Amniotic epithelial cell (primary cell): ENCODE data around the gene CTH.
"Not testable (repeated sequence)": the region's sequence is repeated elsewhere in the genome, so short reads cannot be mapped to it uniquely, and the experiment has no call there.

Experiments used
- DNase-seq: peaks from one replicate; pipeline ENCODE4 v3.0.0-alpha.2; 2010; ENCODE audit warnings: low read depth

Gene CTH

DNA sequence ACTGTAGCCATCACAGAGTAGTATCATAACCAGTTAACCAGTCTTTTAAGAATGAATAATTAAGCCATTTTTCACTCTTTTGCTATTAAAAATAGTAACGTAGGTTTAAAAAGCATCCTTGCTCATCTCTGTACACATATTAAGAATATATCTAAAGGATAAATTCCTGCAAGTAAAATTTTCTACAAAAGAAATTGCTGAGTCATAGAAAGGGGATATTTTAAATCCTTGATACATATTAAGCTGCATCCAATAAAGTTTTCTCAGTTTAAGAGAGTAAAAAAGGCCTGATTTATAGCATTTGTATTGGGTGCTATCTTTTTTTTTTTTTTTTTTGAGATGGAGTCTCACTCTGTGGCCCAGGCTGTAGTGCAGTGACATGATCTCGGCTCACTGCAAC is 1.9 kb upstream of the CTH start:
- DNase-seq: no peak

DNA sequence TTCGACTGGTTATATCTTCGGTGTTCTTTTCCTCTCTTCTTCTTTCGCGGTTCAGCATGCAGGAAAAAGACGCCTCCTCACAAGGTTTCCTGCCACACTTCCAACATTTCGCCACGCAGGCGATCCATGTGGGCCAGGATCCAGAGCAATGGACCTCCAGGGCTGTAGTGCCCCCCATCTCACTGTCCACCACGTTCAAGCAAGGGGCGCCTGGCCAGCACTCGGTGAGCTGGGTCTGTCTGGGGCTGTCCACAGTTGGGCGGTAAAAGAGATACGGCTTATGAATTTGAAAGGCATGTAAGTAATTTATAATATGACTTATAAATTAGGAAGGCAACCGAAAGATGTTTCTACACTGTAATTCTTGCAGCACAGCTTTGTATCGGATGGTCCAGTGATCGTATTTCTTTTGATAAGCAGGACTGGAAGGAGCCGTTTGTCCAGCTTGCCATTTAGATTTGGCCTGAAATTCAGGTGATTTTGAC is 334 bp downstream of the CTH start:
- peak; percentile 62 for DNase-seq

DNA sequence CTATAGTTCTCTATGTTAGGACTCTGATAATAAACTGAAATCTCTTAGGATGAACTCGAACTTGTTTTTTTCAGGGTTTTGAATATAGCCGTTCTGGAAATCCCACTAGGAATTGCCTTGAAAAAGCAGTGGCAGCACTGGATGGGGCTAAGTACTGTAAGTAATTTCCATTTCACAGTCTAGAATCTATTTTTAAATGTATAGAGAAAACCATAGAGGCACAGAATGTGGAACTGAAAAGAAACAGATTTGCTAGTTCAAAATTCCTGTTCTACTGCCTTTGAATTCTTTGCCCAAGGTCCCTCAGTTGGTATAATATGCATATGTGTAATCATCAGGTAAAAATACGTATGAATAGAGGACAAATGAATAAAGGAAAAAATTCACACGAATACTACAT is 4.8 kb downstream of the CTH start:
- DNase-seq: no peak

DNA sequence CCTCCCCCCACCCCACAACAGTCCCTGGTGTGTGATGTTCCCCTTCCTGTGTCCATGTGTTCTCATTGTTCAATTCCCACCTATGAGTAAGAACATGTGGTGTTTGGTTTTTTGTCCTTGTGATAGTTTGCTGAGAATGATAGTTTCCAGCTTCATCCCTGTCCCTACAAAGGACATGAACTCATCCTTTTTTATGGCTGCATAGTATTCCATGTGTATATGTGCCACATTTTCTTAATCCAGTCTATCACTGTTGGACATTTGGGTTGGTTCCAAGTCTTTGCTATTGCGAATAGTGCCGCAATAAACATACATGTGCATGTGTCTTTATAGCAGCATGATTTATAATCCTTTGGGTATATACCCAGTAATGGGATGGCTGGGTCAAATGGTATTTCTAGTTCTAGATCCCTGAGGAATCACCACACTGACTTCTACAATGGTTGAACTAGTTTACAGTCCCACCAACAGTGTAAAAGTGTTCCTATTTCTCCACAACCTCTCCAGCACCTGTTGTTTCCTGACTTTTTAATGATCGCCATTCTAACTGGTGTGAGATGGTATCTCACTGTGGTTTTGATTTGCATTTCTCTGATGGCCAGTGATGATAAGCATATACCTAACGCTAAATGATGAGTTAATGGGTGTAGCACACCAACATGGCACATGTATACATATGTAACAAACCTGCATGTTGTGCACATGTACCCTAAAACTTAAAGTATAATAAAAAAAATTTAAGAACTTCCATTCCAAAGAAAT is 8.1 kb downstream of the CTH start:
- DNase-seq: not testable (repeated sequence)

DNA sequence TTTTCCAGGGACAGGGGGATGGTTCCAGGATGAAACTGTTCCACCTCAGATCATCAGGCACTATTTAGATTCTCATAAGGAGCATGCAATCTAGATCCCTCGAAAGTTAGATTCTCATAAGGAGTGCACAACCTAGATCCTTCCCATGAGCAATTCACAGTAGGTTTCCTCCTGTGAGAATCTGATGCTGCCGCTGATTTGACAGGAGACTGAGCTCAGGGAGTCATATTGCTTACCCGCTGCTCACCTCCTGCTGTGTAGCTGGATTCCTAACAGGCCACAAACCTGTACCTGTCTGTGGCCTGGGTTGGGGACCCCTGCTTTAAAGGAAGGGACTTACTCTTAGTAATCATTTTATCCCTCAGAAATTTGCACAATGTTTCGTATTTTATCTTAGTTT is 9.3 kb downstream of the CTH start:
- DNase-seq: no peak

DNA sequence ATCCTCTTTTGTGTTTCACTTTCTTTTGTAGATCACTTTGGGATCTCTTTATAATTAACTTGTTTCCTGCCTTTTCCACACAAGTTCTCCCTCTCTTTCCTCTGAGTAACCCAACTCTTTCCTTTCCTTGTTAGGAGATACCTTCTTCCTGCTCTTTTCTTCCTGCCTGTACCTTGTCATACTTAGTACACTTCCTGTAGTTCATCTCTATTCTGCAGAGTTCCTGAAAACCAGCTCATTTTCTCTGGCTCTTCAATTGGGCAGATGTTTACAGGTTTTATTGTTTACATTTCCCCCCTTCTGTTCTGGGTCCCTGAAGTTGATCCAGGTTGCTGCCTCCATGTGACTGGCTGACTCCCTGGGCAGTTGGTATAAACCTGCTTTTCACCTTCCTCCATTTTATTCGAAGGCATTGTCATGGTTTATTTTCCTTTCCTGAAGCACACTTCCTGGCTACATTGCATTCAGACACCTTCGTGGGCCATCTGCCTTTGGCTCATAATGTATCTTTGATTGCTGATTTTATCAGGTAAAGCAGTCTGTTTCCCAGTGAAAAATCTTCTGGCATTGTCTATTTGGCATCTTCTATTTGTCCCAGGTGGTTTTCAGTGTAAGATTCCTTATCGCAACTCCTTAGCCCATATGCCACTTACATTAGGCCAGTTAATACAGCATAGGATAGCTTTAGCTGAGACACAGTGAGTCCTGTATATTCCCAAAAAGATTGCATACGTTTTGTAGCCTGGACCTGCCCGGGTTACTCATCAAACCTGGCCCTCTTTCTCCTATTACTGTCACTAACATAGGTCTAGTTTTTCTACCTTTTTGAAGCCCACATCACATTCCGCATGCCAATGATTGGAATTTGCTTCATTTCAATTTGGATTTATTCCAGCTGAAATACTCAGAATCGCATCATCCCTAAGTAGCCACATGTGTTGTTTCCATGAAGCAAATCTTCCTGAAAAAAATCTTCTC is 15.4 kb downstream of the CTH start:
- no peak for DNase-seq

DNA sequence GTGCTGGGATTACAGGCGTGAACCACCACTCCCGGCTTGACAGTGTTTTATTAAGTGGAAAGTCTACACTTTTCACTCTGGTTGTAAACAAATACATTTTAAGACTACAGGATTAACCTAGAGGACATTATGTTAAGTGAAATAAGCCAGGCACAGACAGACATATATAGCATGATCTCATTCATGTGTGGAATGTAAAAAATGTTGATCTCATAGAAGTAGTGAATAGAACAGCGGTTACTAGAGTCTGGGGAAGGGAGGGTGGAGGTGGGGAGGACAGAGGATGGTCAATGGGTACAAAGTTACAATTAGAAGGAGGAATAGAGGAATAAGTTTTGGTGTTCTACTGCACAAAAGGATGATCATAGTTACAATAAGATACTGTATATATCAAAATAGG is 16.9 kb downstream of the CTH start:
- peak; percentile 88 for DNase-seq

DNA sequence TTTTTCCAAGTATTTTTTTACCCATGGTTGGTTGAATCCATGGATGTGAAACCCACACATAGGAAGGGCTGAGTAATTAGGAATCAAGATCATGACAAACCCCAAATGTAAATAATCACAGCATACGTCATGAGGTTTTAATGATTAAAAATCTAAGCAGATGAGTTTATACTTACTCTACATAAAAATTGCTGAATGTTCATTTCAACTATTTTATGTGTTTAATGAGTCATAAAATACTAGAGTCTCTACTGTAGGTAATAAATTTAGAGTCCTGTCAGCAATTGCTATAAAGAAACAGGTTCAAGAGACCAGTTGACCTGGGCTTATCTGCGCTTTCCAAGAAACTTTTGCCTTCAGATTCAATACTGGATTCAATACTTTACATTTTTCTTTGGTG is 18.2 kb downstream of the CTH start:
- DNase-seq: peak; percentile 38

DNA sequence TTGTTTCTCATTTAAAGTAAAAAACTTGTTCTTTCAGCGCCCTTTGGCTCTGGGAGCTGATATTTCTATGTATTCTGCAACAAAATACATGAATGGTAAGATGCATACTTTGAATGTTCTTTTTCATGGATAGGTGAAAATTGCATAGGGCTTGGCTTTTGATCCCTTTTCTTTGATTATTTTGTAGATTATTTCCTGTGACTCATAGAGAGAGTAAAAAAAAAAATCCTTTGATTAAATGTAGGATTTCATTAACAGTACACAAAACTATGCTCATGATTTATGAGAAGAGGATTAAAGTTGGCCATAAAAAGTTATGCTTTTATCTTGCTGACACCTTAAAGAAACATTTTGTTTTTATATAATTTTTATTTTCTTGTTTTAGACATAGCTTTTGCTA is 18.7 kb downstream of the CTH start:
- no peak for DNase-seq

DNA sequence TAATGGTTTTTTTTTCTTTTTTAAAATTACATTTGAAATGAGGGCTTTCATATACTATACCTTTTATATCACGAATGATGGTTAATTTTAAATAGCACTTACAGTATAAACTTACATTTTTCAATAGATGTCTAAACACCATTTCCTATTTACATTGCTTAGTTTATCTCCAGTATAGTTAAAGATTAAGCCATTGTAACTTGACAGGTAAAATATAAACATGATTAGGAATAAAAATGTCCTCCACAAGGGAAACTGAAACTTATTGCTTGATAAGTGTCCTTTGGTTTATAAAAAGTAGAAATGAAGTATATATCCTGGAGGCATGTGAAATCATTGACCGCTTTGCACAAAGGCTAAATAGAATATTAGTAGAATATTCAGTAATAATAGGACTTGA is 20.2 kb downstream of the CTH start:
- DNase-seq: no peak

DNA sequence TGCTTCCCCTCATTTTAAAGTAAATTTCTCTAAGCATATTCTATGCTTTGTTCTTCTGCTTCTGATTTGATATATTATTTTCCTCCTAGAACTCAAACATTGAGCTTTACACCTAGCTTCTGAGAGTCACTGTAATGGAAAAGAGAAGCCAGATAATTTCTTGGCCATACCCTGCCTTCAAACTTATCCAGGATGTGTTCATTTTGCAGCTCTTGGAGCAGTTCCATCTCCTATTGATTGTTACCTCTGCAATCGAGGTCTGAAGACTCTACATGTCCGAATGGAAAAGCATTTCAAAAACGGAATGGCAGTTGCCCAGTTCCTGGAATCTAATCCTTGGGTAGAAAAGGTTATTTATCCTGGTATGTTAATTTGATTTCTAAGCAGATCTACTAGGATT is 20.8 kb downstream of the CTH start:
- DNase-seq: no peak

DNA sequence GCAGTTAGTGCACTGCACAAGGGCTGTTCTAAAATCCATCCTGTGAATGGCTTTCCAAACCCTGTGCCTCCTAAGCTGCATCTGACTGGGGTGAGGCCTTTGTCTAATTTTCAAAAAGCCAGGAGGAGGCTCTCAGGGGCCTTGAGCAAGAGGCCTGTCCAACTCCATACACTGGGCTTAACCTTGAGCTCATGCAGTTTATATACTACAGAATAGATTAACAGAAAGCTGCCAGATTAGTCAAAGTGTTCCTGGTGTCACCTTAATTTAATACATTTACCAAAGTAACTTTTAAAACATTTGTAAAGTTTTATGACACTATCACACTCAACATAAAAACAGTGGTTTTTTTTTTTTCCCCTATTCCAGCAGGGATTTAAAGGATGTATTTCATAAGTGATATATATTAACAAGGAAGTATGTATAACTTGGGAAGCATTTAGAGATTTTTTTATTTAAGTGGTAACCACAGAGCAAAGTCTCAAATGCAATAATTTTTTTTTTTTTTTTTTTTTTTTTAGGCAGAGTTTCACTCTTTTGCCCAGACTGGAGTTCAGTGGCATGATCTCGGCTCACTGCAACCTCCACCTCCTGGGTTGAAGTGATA is 23.3 kb downstream of the CTH start:
- no peak for DNase-seq

DNA sequence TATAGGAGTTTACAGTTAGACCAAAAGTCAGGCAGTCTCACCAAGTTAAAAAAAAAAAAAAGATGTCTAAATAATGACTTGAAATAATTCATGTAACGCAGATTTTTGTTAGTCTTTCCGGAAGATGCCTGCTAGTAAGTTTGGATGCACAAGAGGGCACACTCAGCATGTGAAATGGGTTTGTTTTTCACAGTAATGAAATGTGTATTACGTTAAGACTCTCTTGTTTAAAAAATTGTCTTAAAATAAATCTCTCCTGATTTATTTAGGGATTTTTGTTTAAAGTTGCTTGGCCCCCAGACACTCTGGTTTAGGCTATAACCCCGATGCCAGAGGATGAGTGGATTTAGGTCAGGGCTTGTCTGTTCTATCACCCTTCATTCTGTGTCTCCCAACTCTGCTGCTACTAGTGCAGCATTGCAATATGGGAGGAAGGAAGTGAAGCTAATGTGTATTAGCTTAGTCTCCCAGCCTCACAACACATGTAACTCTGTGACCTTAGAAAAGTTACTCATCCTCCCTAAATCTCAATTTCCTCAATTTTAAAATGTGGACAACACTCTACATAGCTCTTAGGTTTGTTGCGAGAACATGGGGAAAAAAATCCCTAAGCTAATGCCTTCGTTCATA is 25.7 kb downstream of the CTH start:
- DNase-seq: peak; percentile 42

DNA sequence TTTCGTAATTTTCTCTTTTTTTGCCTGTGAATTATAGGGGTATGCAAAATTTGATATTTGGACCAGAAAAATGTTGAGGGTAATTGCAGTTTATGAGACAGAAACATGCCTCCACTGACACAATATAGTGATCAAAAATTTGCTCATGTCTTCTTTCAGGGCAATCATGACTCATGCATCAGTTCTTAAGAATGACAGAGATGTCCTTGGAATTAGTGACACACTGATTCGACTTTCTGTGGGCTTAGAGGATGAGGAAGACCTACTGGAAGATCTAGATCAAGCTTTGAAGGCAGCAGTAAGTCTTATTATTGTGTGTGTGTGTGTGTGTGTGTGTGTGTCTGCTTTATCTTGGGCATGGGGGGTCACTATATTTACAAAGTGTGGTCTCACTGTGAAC is 27.5 kb downstream of the CTH start:
- peak; percentile 19 for DNase-seq

DNA sequence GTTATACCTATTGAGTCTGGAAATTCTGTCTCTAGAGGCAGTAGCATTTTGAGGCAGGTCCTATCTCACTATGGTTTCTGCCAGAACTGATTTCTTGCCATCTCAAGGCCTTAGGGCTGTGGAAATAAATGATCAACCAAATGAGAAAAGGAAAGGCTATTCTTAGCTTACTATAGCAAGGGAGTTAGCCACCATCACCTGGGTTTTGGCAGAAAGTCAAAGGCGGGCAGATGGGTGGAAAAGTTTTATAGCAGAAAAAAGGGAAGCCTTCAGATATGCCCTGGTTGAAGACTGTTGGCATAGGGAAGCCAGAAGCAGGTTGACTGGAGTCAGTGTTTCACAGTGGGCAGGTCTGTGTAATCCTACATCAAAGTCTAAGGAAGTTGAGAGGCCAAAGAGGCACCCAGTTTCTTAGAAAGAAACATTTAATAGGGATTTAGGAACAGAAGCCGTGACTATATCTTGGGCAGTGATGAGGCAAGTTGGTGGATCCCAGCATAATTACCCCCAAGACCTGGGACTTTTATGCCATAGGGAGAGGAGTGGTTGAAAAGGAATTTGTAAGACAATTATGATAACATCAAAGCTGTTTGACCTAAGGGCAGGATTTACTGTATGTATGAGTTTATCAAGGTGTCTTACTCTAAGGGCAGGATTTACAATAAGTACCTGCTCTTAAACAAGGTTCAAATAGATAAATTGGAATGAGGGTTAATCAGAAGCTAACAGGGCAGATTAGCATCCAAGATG is 29.7 kb downstream of the CTH start:
- no peak for DNase-seq

DNA sequence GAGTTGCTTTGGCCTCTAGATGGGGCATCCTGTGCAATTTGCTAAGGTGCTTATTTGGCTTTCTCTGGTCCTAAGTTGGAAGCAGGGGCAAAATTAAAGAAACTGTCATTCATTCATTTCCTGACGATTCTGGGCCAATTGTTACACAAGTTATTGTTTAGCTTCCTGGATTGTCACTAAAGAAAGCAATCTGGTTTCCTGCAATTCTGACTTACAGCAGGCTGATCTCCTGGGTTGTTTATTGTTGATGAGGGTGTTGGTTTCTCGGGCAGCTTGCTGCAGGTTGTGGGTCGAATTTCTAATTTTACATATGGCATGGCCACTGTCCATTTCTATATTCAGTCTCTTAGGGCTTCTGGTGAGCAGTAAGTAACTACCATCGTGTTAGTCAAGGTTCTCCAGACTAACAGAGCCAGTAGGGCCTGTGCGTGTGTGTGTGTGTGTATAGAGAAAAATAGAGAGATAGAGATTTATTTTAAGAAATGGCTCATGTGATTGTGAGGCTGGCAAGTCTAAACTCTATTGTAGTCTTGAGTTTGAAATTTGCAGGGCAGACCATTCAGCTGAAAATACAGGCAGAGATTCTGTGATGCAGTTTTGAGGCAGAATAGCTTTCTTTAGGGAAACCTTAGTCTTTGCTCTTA is 30.4 kb downstream of the CTH start:
- DNase-seq: no peak

DNA sequence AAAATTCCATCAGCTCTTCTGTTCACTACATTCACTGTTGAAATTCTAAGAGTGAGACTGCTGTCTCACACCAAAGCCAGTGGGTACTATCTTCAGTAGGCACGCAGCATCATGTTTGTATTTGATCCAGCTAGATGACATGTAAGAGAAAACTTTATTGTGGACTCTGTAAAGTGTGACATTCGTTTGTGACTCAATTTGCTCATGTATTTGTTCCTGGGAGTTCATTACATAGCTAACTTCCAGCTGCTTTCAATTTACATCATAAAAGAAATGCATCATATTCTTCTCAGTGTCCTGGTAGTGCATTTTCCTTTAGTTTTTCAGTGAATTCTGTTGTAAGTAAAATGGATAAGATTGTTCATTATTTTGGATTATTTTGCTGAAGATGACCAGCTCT is 31.4 kb downstream of the CTH start:
- no peak for DNase-seq

DNA sequence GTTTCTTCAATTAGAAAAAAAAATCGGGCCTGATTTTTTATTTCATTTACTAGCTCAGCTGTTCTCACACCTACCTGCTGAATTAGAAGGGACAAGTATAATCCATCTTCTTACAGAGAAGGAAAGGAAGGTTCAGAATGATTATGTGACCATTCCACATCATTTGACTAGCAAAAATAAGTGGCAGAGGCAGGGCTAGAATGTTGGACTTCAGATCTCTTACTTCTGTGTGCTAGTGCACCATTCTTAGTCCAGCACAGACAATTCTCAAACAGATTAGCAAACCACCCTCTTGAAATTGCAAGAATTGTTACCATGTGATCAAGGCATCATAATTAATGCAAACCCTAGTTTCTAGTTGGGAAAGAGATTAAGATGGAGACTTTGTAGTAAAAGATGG is 32.7 kb downstream of the CTH start:
- DNase-seq: no peak

DNA sequence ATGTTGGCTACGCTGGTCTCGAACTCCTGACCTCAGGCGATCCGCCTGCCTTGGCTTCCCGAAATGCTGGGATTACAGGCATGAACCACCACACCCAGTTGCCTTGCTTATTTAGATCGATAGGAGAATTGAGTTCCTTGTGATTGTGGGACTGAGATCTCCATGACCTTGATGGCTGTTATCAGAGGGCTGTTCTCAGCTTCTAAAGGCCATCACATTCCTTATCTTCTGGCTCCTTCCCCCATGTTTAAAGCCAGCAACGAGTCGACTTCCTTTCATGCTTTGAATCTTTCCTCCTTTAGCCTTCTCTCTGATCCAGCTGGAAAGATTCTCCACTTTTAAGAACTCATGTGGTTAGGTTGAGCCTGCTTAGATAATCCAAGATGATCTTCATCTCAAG is 38.0 kb downstream of the CTH start:
- DNase-seq: no peak

DNA sequence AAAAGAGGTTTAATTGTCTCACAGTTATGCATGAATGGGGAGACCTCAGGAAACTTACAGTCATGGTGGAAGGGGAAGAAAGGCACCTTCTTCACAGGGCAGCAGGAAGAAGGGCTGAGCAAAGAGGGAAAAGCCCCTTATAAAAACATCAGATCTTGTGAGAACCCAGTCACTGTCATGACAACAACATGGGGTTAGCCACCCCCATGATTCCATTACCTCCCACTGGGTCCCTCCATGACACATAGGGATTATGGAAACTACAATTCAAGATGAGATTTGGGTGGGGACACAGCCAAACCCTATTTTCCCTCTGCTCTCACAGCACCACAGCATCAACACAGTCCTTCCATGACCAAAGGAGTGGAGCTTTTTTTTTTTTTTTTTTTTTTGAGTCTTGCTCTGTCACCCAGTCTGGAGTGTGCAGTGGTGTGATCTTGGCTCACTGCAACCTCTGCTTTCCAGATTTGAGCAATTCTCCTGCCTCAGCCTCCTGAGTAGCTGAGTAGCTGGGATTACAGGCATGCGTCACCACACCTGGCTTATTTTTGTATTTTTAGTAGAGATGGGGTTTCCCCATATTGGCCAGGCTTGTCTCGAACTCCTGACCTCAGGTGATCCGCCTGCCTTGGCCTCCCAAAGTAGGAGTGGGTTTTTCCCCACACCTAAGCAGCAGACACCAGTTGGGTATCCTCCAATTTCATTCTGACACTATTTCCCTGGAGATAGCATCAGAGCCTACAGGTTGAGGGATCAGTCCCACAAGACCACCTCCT is 41.3 kb downstream of the CTH start:
- not testable (repeated sequence) for DNase-seq
